Endothelial cell of umbilical vein (primary cell): Measurements from ENCODE around the gene FANCG. TPM values are rescaled to one million over a fixed set of nuclear protein-coding genes. Genes with fewer than 3 reads are reported as not detected.

Source experiments
- BruUV-seq: library from RNA; stranded (reverse); fragments of 400-500 nt; replicated peaks from 2 replicates; lab custom pipeline; 2021; lab: Mats Ljungman, UMichigan
- CTCF ChIA-PET: fragments of 300-600, 350-600 bp; sonication (Branson Sonifier 250); formaldehyde crosslinking; loops from one replicate; lab custom pipeline; 2021; ENCODE audit warnings: antibody characterized with exemption, inconsistent platforms; lab: Charles Lee
- POLR2A ChIA-PET: fragments of 300-600, 350-600 bp; sonication (Branson Sonifier 250); formaldehyde crosslinking; loops from one replicate; lab custom pipeline; 2021; ENCODE audit warnings: antibody characterized with exemption, inconsistent platforms; lab: Charles Lee
- DNase-seq: peaks from one replicate; pipeline ENCODE4 v3.0.0-alpha.2; 2011; ENCODE audit warnings: low read depth, low spot score
- FAIRE-seq: peaks from 2 replicates; lab custom pipeline; 2011; peaks lifted over from hg19 to GRCh38; lab: Jason Lieb, UNC
- H2AFZ ChIP-seq: 2 replicates; pipeline ENCODE4 v1.6.0; 2012; ENCODE audit warnings: low read depth, low read length, control low read depth, inconsistent platforms
- H3K27ac ChIP-seq: 2 replicates; pipeline ENCODE4 v1.5.1; 2011; ENCODE audit warnings: low read depth, mild to moderate bottlenecking, control low read depth, low read length, moderate library complexity; ENCODE audit not compliant: insufficient read depth
- H3K27me3 ChIP-seq, 2 experiments: 2 replicates each; pipeline versions ENCODE4 v1.6.0 to v1.6.1; 2011; ENCODE audit warnings: low read length in 2 of 2, mixed read lengths in 1 of 2; ENCODE audit not compliant: control insufficient read depth in 2 of 2, insufficient read depth in 2 of 2
- H3K36me3 ChIP-seq, 2 experiments: 2 replicates in 1 of 2; 3 replicates in 1 of 2; pipeline ENCODE4 v1.5.1; 2011; ENCODE audit warnings: low read length in 2 of 2, mild to moderate bottlenecking in 1 of 2, moderate library complexity in 1 of 2; ENCODE audit not compliant: control insufficient read depth in 2 of 2, insufficient read depth in 2 of 2; ENCODE audit errors: extremely low read depth in 1 of 2
- H3K4me1 ChIP-seq: 3 replicates; pipeline ENCODE4 v1.5.1; 2011; ENCODE audit warnings: mild to moderate bottlenecking, low read length; ENCODE audit not compliant: control insufficient read depth, insufficient read depth; ENCODE audit errors: extremely low read depth
- H3K4me2 ChIP-seq: 2 replicates; pipeline ENCODE4 v1.6.1; 2011; ENCODE audit warnings: low read length, control low read depth, mixed read lengths; ENCODE audit not compliant: insufficient read depth
- H3K4me3 ChIP-seq, 3 experiments: fragments of 200-600 bp in 1 of 3; sonication (generic), shearing (Covaris generic) in 1 of 3; replicated peaks in 1 of 3; 2 replicates each; pipeline ENCODE4 v1.5.1; 2011 to 2016; ENCODE audit warnings: control low read depth in 3 of 3, low read length in 3 of 3, mild to moderate bottlenecking in 2 of 3, inconsistent platforms in 1 of 3, low read depth in 1 of 3, moderate library complexity in 1 of 3; ENCODE audit not compliant: insufficient read depth in 1 of 3
- H3K79me2 ChIP-seq: 2 replicates; pipeline ENCODE4 v1.6.0; 2012; ENCODE audit warnings: low read length, inconsistent platforms; ENCODE audit not compliant: control insufficient read depth, insufficient read depth
- H3K9ac ChIP-seq: replicated peaks from 2 replicates; pipeline ENCODE3; 2011; ENCODE audit warnings: low read length, control low read depth; ENCODE audit not compliant: insufficient read depth; ENCODE audit errors: extremely low read depth
- H3K9me1 ChIP-seq: replicated peaks from 3 replicates; pipeline ENCODE4 v1.6.0; 2011; ENCODE audit warnings: mild to moderate bottlenecking, low read length; ENCODE audit not compliant: control insufficient read depth, insufficient read depth; ENCODE audit errors: extremely low read depth
- H3K9me3 ChIP-seq: replicated peaks from 2 replicates; pipeline ENCODE4 v1.5.1; 2012; ENCODE audit warnings: low read length, inconsistent platforms; ENCODE audit not compliant: control insufficient read depth, insufficient read depth
- H4K20me1 ChIP-seq: replicated peaks from 2 replicates; pipeline ENCODE3; 2011; ENCODE audit warnings: mild to moderate bottlenecking, low read length; ENCODE audit not compliant: control insufficient read depth, insufficient read depth; ENCODE audit errors: extremely low read depth
- EZH2 ChIP-seq: IDR thresholded peaks from 2 replicates; pipeline ENCODE4 v1.6.1; 2012; ENCODE audit warnings: borderline replicate concordance, low read depth, mild to moderate bottlenecking, moderate library complexity, low read length, inconsistent platforms; ENCODE audit not compliant: severe bottlenecking
- FOS ChIP-seq: IDR thresholded peaks from 2 replicates; pipeline ENCODE4 v1.6.1; 2011; ENCODE audit warnings: mild to moderate bottlenecking, low read length, moderate library complexity, borderline replicate concordance; ENCODE audit not compliant: insufficient read depth
- GATA2 ChIP-seq: IDR thresholded peaks from 2 replicates; pipeline ENCODE4 v1.7.0; 2011; ENCODE audit warnings: low read depth, mild to moderate bottlenecking, moderate library complexity, mixed read lengths, low read length; ENCODE audit not compliant: insufficient read length, insufficient read depth
- JUN ChIP-seq: IDR thresholded peaks from 2 replicates; pipeline ENCODE4 v1.6.1; 2011; ENCODE audit warnings: borderline replicate concordance, low read depth; ENCODE audit not compliant: insufficient read length, insufficient read depth
- MYC ChIP-seq: IDR thresholded peaks from one replicate; pipeline ENCODE4 v1.6.1; 2011; ENCODE audit warnings: mild to moderate bottlenecking, low read depth, low read length
- POLR2A ChIP-seq: IDR thresholded peaks from 2 replicates; pipeline ENCODE4 v1.6.1; 2012; ENCODE audit warnings: low read depth, mild to moderate bottlenecking, control low read depth, low read length
- POLR2AphosphoS5 ChIP-seq: IDR thresholded peaks from 2 replicates; pipeline ENCODE4 v1.6.1; 2012; ENCODE audit warnings: low read depth, mild to moderate bottlenecking, control low read depth, low read length, moderate library complexity; ENCODE audit not compliant: insufficient read depth
- dilution Hi-C: fragments of 300-500 bp; cut with MboI; formaldehyde crosslinking; loops from one replicate; pipeline ENCODE4 v1.15.0; 2019; ENCODE audit warnings: low sequenced_read_pairs; ENCODE audit not compliant: extremely low pct_ligation_motif_present
- intact Hi-C: fragments of 100-400 bp; cut with micrococcal nuclease; formaldehyde crosslinking; loops from one replicate; pipeline ENCODE4 v1.10.0; 2022
- polyA plus RNA-seq, 4 experiments: library from polyadenylated mRNA; depleted of rRNA in 3 of 4; stranded (reverse) in 3 of 4; unstranded in 1 of 4; fragments of >200 nt; gene quantifications; 2 replicates each; pipeline versions ENCODE4 v1.2.1 to v1.2.3, GENCODE V29; 2011 to 2012; ENCODE audit warnings: missing spikeins in 1 of 4
- total RNA-seq: library from RNA; stranded (reverse); gene quantifications from 2 replicates; pipeline ENCODE4 v1.2.3, GENCODE V29; 2021
- TF ChIP-seq, protein P1 (sequence below): IDR thresholded peaks from 2 replicates; pipeline ENCODE4 v1.6.1; 2011; ENCODE audit not compliant: insufficient read depth, insufficient read length
- TF ChIP-seq, protein P2 (sequence below), 2 donors: IDR thresholded peaks; 1 replicate in 1 of 2; 2 replicates in 1 of 2; pipeline ENCODE4 v1.5.1; 2011; ENCODE audit warnings: low read length in 2 of 2, mild to moderate bottlenecking in 2 of 2, moderate library complexity in 2 of 2, control low read depth in 1 of 2, inconsistent platforms in 1 of 2, low read depth in 1 of 2; ENCODE audit not compliant: insufficient read depth in 1 of 2; ENCODE audit errors: extremely low read depth in 1 of 2

The FANCG gene
- total and polyA plus RNA-seq, 2 donors (not counting 3 experiments of a cell fraction or from before 2014, with no cell fraction given) = 31.6 to 58.0 TPM

DNA sequence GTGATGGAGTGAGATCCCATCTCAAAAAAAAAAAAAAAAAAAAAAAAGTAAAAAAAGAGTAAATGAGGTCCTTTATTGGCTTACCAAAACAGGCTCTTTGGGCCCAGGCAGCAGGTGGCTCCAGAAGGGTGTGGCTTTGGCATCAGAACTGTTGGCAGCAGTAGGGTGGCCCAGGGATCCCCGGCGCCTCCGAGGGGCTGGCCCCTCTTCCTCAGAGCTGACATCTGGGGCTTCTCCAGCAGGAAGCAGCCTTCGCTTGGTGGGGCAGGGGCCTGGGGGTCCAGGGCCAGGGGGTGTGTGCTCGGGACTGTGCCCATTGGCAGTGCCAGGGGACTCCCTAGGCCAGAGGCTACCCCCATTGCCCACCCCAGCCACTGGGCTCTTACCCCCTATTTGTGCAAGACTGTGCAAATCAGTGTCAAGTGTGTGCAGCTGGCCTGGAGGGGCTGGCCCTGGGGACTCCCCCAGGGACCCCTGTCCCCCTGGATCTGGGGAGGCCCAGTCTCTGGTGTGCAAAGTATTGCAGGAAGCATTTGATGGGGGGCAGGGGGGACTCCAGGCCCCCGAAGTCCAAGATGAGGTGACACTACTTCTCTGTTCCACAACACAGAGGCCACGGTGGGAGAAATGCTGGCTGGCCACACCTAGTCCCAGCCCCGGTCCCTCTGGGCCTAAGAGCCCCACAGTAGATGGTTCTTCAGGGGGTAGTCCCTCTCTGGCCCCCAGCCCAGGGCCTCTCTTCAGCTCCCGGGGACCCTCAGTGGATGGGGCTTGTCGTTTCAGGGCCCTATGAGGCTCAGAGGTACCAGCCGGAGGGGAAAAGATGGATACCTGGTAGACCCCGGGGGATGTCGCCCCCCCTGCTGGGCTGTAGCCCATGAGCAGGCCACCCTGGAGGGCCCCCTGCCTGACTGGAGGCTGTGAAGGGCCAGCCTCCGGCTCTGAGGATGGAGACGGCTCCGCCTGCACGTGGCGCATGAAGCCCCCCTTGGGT, 27.9 kb upstream of the FANCG start:
- dilution Hi-C loops (no loop called here), intact Hi-C loops (no loop called here)
- Histone ChIP-seq H3K27me3 (no peaks in the 10 kb centered on the region), H3K9ac (no peak overlapping the region), H3K9me3 (no peaks in the 10 kb centered on the region), H4K20me1 (no peaks in the 10 kb centered on the region), H3K36me3 (peaks cover 6 to 35% of the 10 kb centered on the region in 2 experiments), H3K4me2 (no peak overlapping the region), H3K9me1 (no peaks in the 10 kb centered on the region), H2AFZ (no peak overlapping the region), H3K4me1 (peaks cover 32% of the 10 kb centered on the region), H3K79me2 (peaks cover 27% of the 10 kb centered on the region), H3K27ac (no peak overlapping the region), H3K4me3 (no peak overlapping the region)
- ChIA-PET POLR2A (no interaction called here), CTCF (no interaction called here)
- BruUV-seq = no TSS peak
- FAIRE-seq (no peak), DNase-seq (no peak)
- TF ChIP-seq, protein P1, sequence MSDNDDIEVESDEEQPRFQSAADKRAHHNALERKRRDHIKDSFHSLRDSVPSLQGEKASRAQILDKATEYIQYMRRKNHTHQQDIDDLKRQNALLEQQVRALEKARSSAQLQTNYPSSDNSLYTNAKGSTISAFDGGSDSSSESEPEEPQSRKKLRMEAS = no peak
- TF ChIP-seq, protein P2, sequence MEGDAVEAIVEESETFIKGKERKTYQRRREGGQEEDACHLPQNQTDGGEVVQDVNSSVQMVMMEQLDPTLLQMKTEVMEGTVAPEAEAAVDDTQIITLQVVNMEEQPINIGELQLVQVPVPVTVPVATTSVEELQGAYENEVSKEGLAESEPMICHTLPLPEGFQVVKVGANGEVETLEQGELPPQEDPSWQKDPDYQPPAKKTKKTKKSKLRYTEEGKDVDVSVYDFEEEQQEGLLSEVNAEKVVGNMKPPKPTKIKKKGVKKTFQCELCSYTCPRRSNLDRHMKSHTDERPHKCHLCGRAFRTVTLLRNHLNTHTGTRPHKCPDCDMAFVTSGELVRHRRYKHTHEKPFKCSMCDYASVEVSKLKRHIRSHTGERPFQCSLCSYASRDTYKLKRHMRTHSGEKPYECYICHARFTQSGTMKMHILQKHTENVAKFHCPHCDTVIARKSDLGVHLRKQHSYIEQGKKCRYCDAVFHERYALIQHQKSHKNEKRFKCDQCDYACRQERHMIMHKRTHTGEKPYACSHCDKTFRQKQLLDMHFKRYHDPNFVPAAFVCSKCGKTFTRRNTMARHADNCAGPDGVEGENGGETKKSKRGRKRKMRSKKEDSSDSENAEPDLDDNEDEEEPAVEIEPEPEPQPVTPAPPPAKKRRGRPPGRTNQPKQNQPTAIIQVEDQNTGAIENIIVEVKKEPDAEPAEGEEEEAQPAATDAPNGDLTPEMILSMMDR (IDR thresholded peaks at IDR 0.05; ENCODE audit: extremely low read depth in 1 of 2, insufficient read depth in 1 of 2, low read depth in 1 of 2, low read length in 2 of 2) = no peak
- no peak for TF ChIP-seq POLR2A

DNA sequence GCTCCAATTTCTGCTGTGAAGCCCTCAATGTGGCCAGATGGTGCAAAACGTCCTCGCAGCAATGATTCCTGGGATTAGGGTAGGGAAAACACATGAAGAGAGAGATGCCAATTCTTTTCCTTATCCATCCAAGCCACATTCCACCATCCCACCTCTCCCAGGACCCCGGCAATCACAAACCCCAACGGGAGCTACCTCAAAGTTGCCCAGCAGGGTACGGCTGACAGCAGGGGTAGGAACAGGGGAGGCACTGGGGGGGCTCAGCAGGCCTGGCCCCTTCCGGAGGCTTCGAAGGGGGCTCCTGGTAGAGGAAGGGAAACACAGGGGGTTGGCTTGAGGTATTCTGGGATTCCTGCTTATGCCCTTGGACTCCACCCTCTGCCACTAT, 26.6 kb upstream of the FANCG start:
- H3K36me3 ChIP-seq = peaks cover 6 to 41% of the 10 kb centered on the region in 2 experiments
- H3K9me3 ChIP-seq = no peaks in the 10 kb centered on the region
- ChIA-PET CTCF (no interaction called here), POLR2A (no interaction called here)
- DNase-seq (no peak), FAIRE-seq (no peak)
- no peak overlapping the region for H3K4me3 ChIP-seq
- TF ChIP-seq POLR2A = no peak
- TF ChIP-seq, protein P1 = no peak
- TF ChIP-seq FOS = no peak
- no peak for TF ChIP-seq EZH2
- TF ChIP-seq, protein P2 (IDR thresholded peaks at IDR 0.05; ENCODE audit: extremely low read depth in 1 of 2, insufficient read depth in 1 of 2, low read depth in 1 of 2, low read length in 2 of 2) = no peak
- no peak for TF ChIP-seq GATA2
- TF ChIP-seq JUN = no peak
- TF ChIP-seq MYC = no peak
- no peak for TF ChIP-seq POLR2AphosphoS5
- no peak overlapping the region for H3K9ac ChIP-seq
- no peak overlapping the region for H2AFZ ChIP-seq
- peaks cover 35% of the 10 kb centered on the region for H3K79me2 ChIP-seq
- H4K20me1 ChIP-seq = no peaks in the 10 kb centered on the region
- dilution Hi-C loops (no loop called here), intact Hi-C loops (no loop called here)
- no peaks in the 10 kb centered on the region for H3K27me3 ChIP-seq
- no peak overlapping the region for H3K27ac ChIP-seq
- H3K9me1 ChIP-seq = no peaks in the 10 kb centered on the region
- no peak overlapping the region for H3K4me2 ChIP-seq
- no TSS peak for BruUV-seq
- peaks cover 30% of the 10 kb centered on the region for H3K4me1 ChIP-seq
